Endothelial cell of umbilical vein (primary cell): ENCODE data around the gene ISL1. TPM values are rescaled to one million over a fixed set of nuclear protein-coding genes. Genes with fewer than 3 reads are reported as not detected.
A peak's percentile ranks its signal among the peaks of the same experiment; 100 is the strongest.

Source experiments
- BruUV-seq: library from RNA; stranded (reverse); fragments of 400-500 nt; replicated peaks from 2 replicates; lab custom pipeline; 2021; lab: Mats Ljungman, UMichigan
- CTCF ChIA-PET: fragments of 300-600, 350-600 bp; sonication (Branson Sonifier 250); formaldehyde crosslinking; loops from one replicate; lab custom pipeline; 2021; ENCODE audit warnings: antibody characterized with exemption, inconsistent platforms; lab: Charles Lee
- POLR2A ChIA-PET: fragments of 300-600, 350-600 bp; sonication (Branson Sonifier 250); formaldehyde crosslinking; loops from one replicate; lab custom pipeline; 2021; ENCODE audit warnings: antibody characterized with exemption, inconsistent platforms; lab: Charles Lee
- DNase-seq: peaks from one replicate; pipeline ENCODE4 v3.0.0-alpha.2; 2011; ENCODE audit warnings: low read depth, low spot score
- FAIRE-seq: peaks from 2 replicates; lab custom pipeline; 2011; peaks lifted over from hg19 to GRCh38; lab: Jason Lieb, UNC
- H2AFZ ChIP-seq: 2 replicates; pipeline ENCODE4 v1.6.0; 2012; ENCODE audit warnings: low read depth, low read length, control low read depth, inconsistent platforms
- H3K27ac ChIP-seq: 2 replicates; pipeline ENCODE4 v1.5.1; 2011; ENCODE audit warnings: low read depth, mild to moderate bottlenecking, control low read depth, low read length, moderate library complexity; ENCODE audit not compliant: insufficient read depth
- H3K27me3 ChIP-seq, 2 experiments: 2 replicates each; pipeline versions ENCODE4 v1.6.0 to v1.6.1; 2011; ENCODE audit warnings: low read length in 2 of 2, mixed read lengths in 1 of 2; ENCODE audit not compliant: control insufficient read depth in 2 of 2, insufficient read depth in 2 of 2
- H3K36me3 ChIP-seq, 2 experiments: 2 replicates in 1 of 2; 3 replicates in 1 of 2; pipeline ENCODE4 v1.5.1; 2011; ENCODE audit warnings: low read length in 2 of 2, mild to moderate bottlenecking in 1 of 2, moderate library complexity in 1 of 2; ENCODE audit not compliant: control insufficient read depth in 2 of 2, insufficient read depth in 2 of 2; ENCODE audit errors: extremely low read depth in 1 of 2
- H3K4me1 ChIP-seq: 3 replicates; pipeline ENCODE4 v1.5.1; 2011; ENCODE audit warnings: mild to moderate bottlenecking, low read length; ENCODE audit not compliant: control insufficient read depth, insufficient read depth; ENCODE audit errors: extremely low read depth
- H3K4me2 ChIP-seq: 2 replicates; pipeline ENCODE4 v1.6.1; 2011; ENCODE audit warnings: low read length, control low read depth, mixed read lengths; ENCODE audit not compliant: insufficient read depth
- H3K4me3 ChIP-seq, 3 experiments: fragments of 200-600 bp in 1 of 3; sonication (generic), shearing (Covaris generic) in 1 of 3; replicated peaks in 1 of 3; 2 replicates each; pipeline ENCODE4 v1.5.1; 2011 to 2016; ENCODE audit warnings: control low read depth in 3 of 3, low read length in 3 of 3, mild to moderate bottlenecking in 2 of 3, inconsistent platforms in 1 of 3, low read depth in 1 of 3, moderate library complexity in 1 of 3; ENCODE audit not compliant: insufficient read depth in 1 of 3
- H3K79me2 ChIP-seq: 2 replicates; pipeline ENCODE4 v1.6.0; 2012; ENCODE audit warnings: low read length, inconsistent platforms; ENCODE audit not compliant: control insufficient read depth, insufficient read depth
- H3K9ac ChIP-seq: replicated peaks from 2 replicates; pipeline ENCODE3; 2011; ENCODE audit warnings: low read length, control low read depth; ENCODE audit not compliant: insufficient read depth; ENCODE audit errors: extremely low read depth
- H3K9me1 ChIP-seq: replicated peaks from 3 replicates; pipeline ENCODE4 v1.6.0; 2011; ENCODE audit warnings: mild to moderate bottlenecking, low read length; ENCODE audit not compliant: control insufficient read depth, insufficient read depth; ENCODE audit errors: extremely low read depth
- H3K9me3 ChIP-seq: replicated peaks from 2 replicates; pipeline ENCODE4 v1.5.1; 2012; ENCODE audit warnings: low read length, inconsistent platforms; ENCODE audit not compliant: control insufficient read depth, insufficient read depth
- H4K20me1 ChIP-seq: replicated peaks from 2 replicates; pipeline ENCODE3; 2011; ENCODE audit warnings: mild to moderate bottlenecking, low read length; ENCODE audit not compliant: control insufficient read depth, insufficient read depth; ENCODE audit errors: extremely low read depth
- CTCF ChIP-seq, 2 donors: IDR thresholded peaks; 1 replicate in 1 of 2; 2 replicates in 1 of 2; pipeline ENCODE4 v1.5.1; 2011; ENCODE audit warnings: low read length in 2 of 2, mild to moderate bottlenecking in 2 of 2, moderate library complexity in 2 of 2, control low read depth in 1 of 2, inconsistent platforms in 1 of 2, low read depth in 1 of 2; ENCODE audit not compliant: insufficient read depth in 1 of 2; ENCODE audit errors: extremely low read depth in 1 of 2
- EZH2 ChIP-seq: IDR thresholded peaks from 2 replicates; pipeline ENCODE4 v1.6.1; 2012; ENCODE audit warnings: borderline replicate concordance, low read depth, mild to moderate bottlenecking, moderate library complexity, low read length, inconsistent platforms; ENCODE audit not compliant: severe bottlenecking
- GATA2 ChIP-seq: IDR thresholded peaks from 2 replicates; pipeline ENCODE4 v1.7.0; 2011; ENCODE audit warnings: low read depth, mild to moderate bottlenecking, moderate library complexity, mixed read lengths, low read length; ENCODE audit not compliant: insufficient read length, insufficient read depth
- MYC ChIP-seq: IDR thresholded peaks from one replicate; pipeline ENCODE4 v1.6.1; 2011; ENCODE audit warnings: mild to moderate bottlenecking, low read depth, low read length
- POLR2A ChIP-seq: IDR thresholded peaks from 2 replicates; pipeline ENCODE4 v1.6.1; 2012; ENCODE audit warnings: low read depth, mild to moderate bottlenecking, control low read depth, low read length
- POLR2AphosphoS5 ChIP-seq: IDR thresholded peaks from 2 replicates; pipeline ENCODE4 v1.6.1; 2012; ENCODE audit warnings: low read depth, mild to moderate bottlenecking, control low read depth, low read length, moderate library complexity; ENCODE audit not compliant: insufficient read depth
- dilution Hi-C: fragments of 300-500 bp; cut with MboI; formaldehyde crosslinking; loops from one replicate; pipeline ENCODE4 v1.15.0; 2019; ENCODE audit warnings: low sequenced_read_pairs; ENCODE audit not compliant: extremely low pct_ligation_motif_present
- intact Hi-C: fragments of 100-400 bp; cut with micrococcal nuclease; formaldehyde crosslinking; loops from one replicate; pipeline ENCODE4 v1.10.0; 2022
- polyA plus RNA-seq, 4 experiments: library from polyadenylated mRNA; depleted of rRNA in 3 of 4; stranded (reverse) in 3 of 4; unstranded in 1 of 4; fragments of >200 nt; gene quantifications; 2 replicates each; pipeline versions ENCODE4 v1.2.1 to v1.2.3, GENCODE V29; 2011 to 2012; ENCODE audit warnings: missing spikeins in 1 of 4
- total RNA-seq: library from RNA; stranded (reverse); gene quantifications from 2 replicates; pipeline ENCODE4 v1.2.3, GENCODE V29; 2021

Gene ISL1
- total and polyA plus RNA-seq, 2 donors (not counting 3 experiments of a cell fraction or from before 2014, with no cell fraction given) = 0.28 to 1.1 TPM

- Histone ChIP-seq H3K4me1 (no peaks in the 10 kb centered on the region), H3K4me2 (no peak overlapping the region), H2AFZ (no peak overlapping the region), H4K20me1 (no peaks in the 10 kb centered on the region), H3K27me3 (peaks cover 25 to 48% of the 10 kb centered on the region in 2 experiments), H3K9me1 (no peaks in the 10 kb centered on the region), H3K9ac (no peak overlapping the region), H3K4me3 (no peak overlapping the region), H3K36me3 (no peaks in the 10 kb centered on the region), H3K79me2 (no peaks in the 10 kb centered on the region), H3K27ac (no peak overlapping the region), H3K9me3 (no peaks in the 10 kb centered on the region)
- intact Hi-C loops (no loop called here), dilution Hi-C loops (no loop called here)
- no peak for DNase-seq
- BruUV-seq = no TSS peak
- no peak for TF ChIP-seq CTCF (IDR thresholded peaks at IDR 0.05; ENCODE audit: extremely low read depth in 1 of 2, insufficient read depth in 1 of 2, low read depth in 1 of 2, low read length in 2 of 2)
- TF ChIP-seq MYC = no peak
- no peak for TF ChIP-seq POLR2AphosphoS5
- TF ChIP-seq EZH2 = peak; percentile 45
- no peak for TF ChIP-seq POLR2A
- TF ChIP-seq GATA2 = no peak
- ChIA-PET POLR2A (no interaction called here), CTCF (no interaction called here)
- FAIRE-seq = no peak
These were observed 6.6 kb downstream of the ISL1 start for GRCh38 chr5:51389577-51390463.
